A549 (cell line): ENCODE data around the gene PRKCD. TPM values are rescaled to one million over a fixed set of nuclear protein-coding genes. Genes with fewer than 3 reads are reported as not detected.

Experiments
- ATAC-seq, 2 experiments: fragments of 200-7000 bp in 1 of 2; fragments of >200 bp in 1 of 2; cut with Nextera tagmentation in 1 of 2; cut with Tn5 transposase in 1 of 2; 3 replicates each; pipeline versions ENCODE4 v1.8.0 to v1.9.1; 2018 to 2020; ENCODE audit warnings: mild to moderate bottlenecking in 1 of 2, moderate library complexity in 1 of 2
- CTCF ChIA-PET: fragments of 300-600 bp; sonication (Branson Sonifier 250); formaldehyde crosslinking; extraction: SDS; loops from one replicate; lab custom pipeline; 2021; ENCODE audit warnings: antibody characterized with exemption, inconsistent platforms; lab: Yijun Ruan, JAX
- POLR2A ChIA-PET: fragments of 350-600 bp; formaldehyde crosslinking; extraction: SDS; loops from one replicate; lab custom pipeline; 2021; ENCODE audit warnings: antibody characterized with exemption, inconsistent platforms; lab: Yijun Ruan, JAX
- DNase-seq, 2 experiments: peaks; one replicate each; pipeline versions ENCODE4 v3.0.0 to v3.0.0-alpha.2; 2011 to 2016; ENCODE audit warnings: low read depth in 1 of 2, low spot score in 1 of 2
- FAIRE-seq: peaks from 2 replicates; lab custom pipeline; 2011; peaks lifted over from hg19 to GRCh38; lab: Jason Lieb, UNC
- H3K27ac ChIP-seq, 2 experiments: fragments of >200 bp; sonication (Bioruptor Twin); formaldehyde crosslinking; 3 replicates each; pipeline ENCODE4 v1.5.1; 2016 to 2017
- H3K4me1 ChIP-seq: fragments of >200 bp; sonication (Bioruptor Twin); formaldehyde crosslinking; 3 replicates; pipeline ENCODE4 v1.6.1; 2016
- H3K4me2 ChIP-seq: fragments of >200 bp; sonication (Bioruptor Twin); formaldehyde crosslinking; 3 replicates; pipeline ENCODE4 v1.6.1; 2016
- H3K4me3 ChIP-seq: fragments of >200 bp; sonication (Bioruptor Twin); formaldehyde crosslinking; 3 replicates; pipeline ENCODE4 v1.5.1; 2016
- H3K9me3 ChIP-seq: fragments of >200 bp; sonication (Bioruptor Twin); formaldehyde crosslinking; 3 replicates; pipeline ENCODE4 v1.6.1; 2016
- BHLHE40 ChIP-seq: IDR thresholded peaks from 2 replicates; pipeline ENCODE4 v1.6.1; 2012; ENCODE audit warnings: low read depth, low read length, inconsistent platforms
- CBX8 ChIP-seq: fragments of 200-600 bp; sonication (generic); IDR thresholded peaks from 2 replicates; pipeline ENCODE4 v1.6.1; 2016
- CHD2 ChIP-seq: fragments of 150-350 bp; IDR thresholded peaks from 2 replicates; pipeline ENCODE4 v1.6.1; 2014; ENCODE audit warnings: low read length; ENCODE audit not compliant: partially characterized antibody
- EHF ChIP-seq: fragments of 250-450 bp; sonication (Bioruptor Pico); IDR thresholded peaks from 2 replicates; pipeline ENCODE4 v1.5.0; 2020; ENCODE audit warnings: mild to moderate bottlenecking
- EHMT2 ChIP-seq: fragments of 200-600 bp; sonication (generic); IDR thresholded peaks from 2 replicates; pipeline ENCODE4 v1.6.1; 2016; ENCODE audit warnings: antibody characterized with exemption, low read depth, mild to moderate bottlenecking, moderate library complexity
- EP300 ChIP-seq, 2 experiments: fragments of >200 bp; sonication (Bioruptor Twin); formaldehyde crosslinking; IDR thresholded peaks; 2 replicates in 1 of 2; 3 replicates in 1 of 2; pipeline ENCODE4 v1.6.1; 2016 to 2017
- ESRRA ChIP-seq: fragments of 150-350 bp; IDR thresholded peaks from 2 replicates; pipeline ENCODE4 v1.6.1; 2014; ENCODE audit warnings: mild to moderate bottlenecking, low read length, borderline replicate concordance
- FOSB ChIP-seq: fragments of 250-450 bp; sonication (Bioruptor Pico); IDR thresholded peaks from 2 replicates; pipeline ENCODE4 v1.5.0; 2020; ENCODE audit warnings: mild to moderate bottlenecking, moderate library complexity
- FOXS1 ChIP-seq: fragments of 250-450 bp; sonication (Bioruptor Pico); IDR thresholded peaks from 2 replicates; pipeline ENCODE4 v1.5.0; 2020; ENCODE audit warnings: mild to moderate bottlenecking, moderate library complexity
- HDAC2 ChIP-seq: fragments of 200-600 bp; sonication (generic); IDR thresholded peaks from 2 replicates; pipeline ENCODE4 v1.6.1; 2016
- HMGXB4 ChIP-seq: fragments of 250-450 bp; sonication (Bioruptor Pico); IDR thresholded peaks from 2 replicates; pipeline ENCODE4 v1.5.0; 2021; ENCODE audit warnings: mild to moderate bottlenecking, moderate library complexity, borderline replicate concordance
- HOXA7 ChIP-seq: fragments of 250-450 bp; sonication (Bioruptor Pico); IDR thresholded peaks from 2 replicates; pipeline ENCODE4 v1.5.0; 2020; ENCODE audit warnings: mild to moderate bottlenecking, moderate library complexity
- HOXB13 ChIP-seq: fragments of 250-450 bp; sonication (Bioruptor Pico); IDR thresholded peaks from 2 replicates; pipeline ENCODE4 v1.5.0; 2020; ENCODE audit warnings: low read depth, mild to moderate bottlenecking, moderate library complexity
- HOXB5 ChIP-seq: fragments of 250-450 bp; sonication (Bioruptor Pico); IDR thresholded peaks from 2 replicates; pipeline ENCODE4 v1.5.0; 2020; ENCODE audit warnings: mild to moderate bottlenecking, moderate library complexity
- JUNB ChIP-seq: fragments of >200 bp; sonication (Bioruptor Twin); formaldehyde crosslinking; IDR thresholded peaks from 2 replicates; pipeline ENCODE4 v1.6.1; 2016
- KDM5A ChIP-seq: fragments of 200-600 bp; sonication (generic); IDR thresholded peaks from 2 replicates; pipeline ENCODE4 v1.6.1; 2016; ENCODE audit warnings: antibody characterized with exemption, mild to moderate bottlenecking
- MYC ChIP-seq: IDR thresholded peaks from 2 replicates; pipeline ENCODE4 v1.6.1; 2012; ENCODE audit warnings: mild to moderate bottlenecking, inconsistent platforms, low read length, improper control_type of control experiment, borderline replicate concordance
- NFE2L2 ChIP-seq: fragments of 150-350 bp; conservative IDR thresholded peaks from 2 replicates; pipeline ENCODE4 v1.6.1; 2014; ENCODE audit warnings: low read length
- NPAS2 ChIP-seq: fragments of 250-450 bp; sonication (Bioruptor Pico); IDR thresholded peaks from 2 replicates; pipeline ENCODE4 v1.8.0; 2022; ENCODE audit warnings: mild to moderate bottlenecking, moderate library complexity, borderline replicate concordance
- NR3C1 ChIP-seq: fragments of >200 bp; sonication (Bioruptor Twin); formaldehyde crosslinking; IDR thresholded peaks from 3 replicates; pipeline ENCODE4 v1.6.1; 2017
- POLR2AphosphoS2 ChIP-seq: conservative IDR thresholded peaks from 2 replicates; pipeline ENCODE4 v1.6.1; 2012; ENCODE audit warnings: low read length, improper control_type of control experiment, inconsistent platforms
- RARB ChIP-seq: fragments of 250-450 bp; sonication (Bioruptor Pico); IDR thresholded peaks from 2 replicates; pipeline ENCODE4 v1.8.0; 2021; ENCODE audit warnings: mild to moderate bottlenecking, moderate library complexity
- TFCP2L1 ChIP-seq: fragments of 250-450 bp; sonication (Bioruptor Pico); IDR thresholded peaks from 2 replicates; pipeline ENCODE4 v1.5.0; 2021; ENCODE audit warnings: mild to moderate bottlenecking
- TP53 ChIP-seq: fragments of 250-450 bp; sonication (Bioruptor Pico); IDR thresholded peaks from 2 replicates; pipeline ENCODE4 v1.5.0; 2021; ENCODE audit warnings: mild to moderate bottlenecking, moderate library complexity
- ZFP36 ChIP-seq: fragments of 450-650 bp; IDR thresholded peaks from 2 replicates; pipeline ENCODE4 v1.6.1; 2014; ENCODE audit warnings: borderline replicate concordance; ENCODE audit not compliant: partially characterized antibody
- WGBS: methylation state at CpG from one replicate; pipeline ENCODE4 v1.1.6; 2017; ENCODE audit errors: missing lambda C conversion rate; 5-methylcytosine and 5-hydroxymethylcytosine counted together
- polyA plus RNA-seq, 4 experiments: library from polyadenylated mRNA; depleted of rRNA in 3 of 4; stranded (reverse); fragments of >200 nt; fragmentation: RNase III in 1 of 4; extraction: RNeasy Plus Mini Kit Qiagen cat#74134 plus additional on column Dnase treatment in 1 of 4; gene quantifications; 2 replicates in 3 of 4; 3 replicates in 1 of 4; pipeline ENCODE4 v1.2.3, GENCODE V29; 2011 to 2017
- TF ChIP-seq, protein P1 (sequence below): IDR thresholded peaks from 2 replicates; pipeline ENCODE4 v1.6.1; 2012
- TF ChIP-seq, protein P2 (sequence below): fragments of 450-650 bp; IDR thresholded peaks from 2 replicates; pipeline ENCODE4 v1.6.1; 2014; ENCODE audit warnings: antibody characterized with exemption
- TF ChIP-seq, protein P3 (sequence below): fragments of >200 bp; sonication (Bioruptor Twin); formaldehyde crosslinking; IDR thresholded peaks from 2 replicates; pipeline ENCODE4 v1.6.1; 2016
- TF ChIP-seq, protein P4 (sequence below): fragments of 250-450 bp; sonication (Bioruptor Pico); IDR thresholded peaks from 2 replicates; pipeline ENCODE4 v1.5.0; 2020; ENCODE audit warnings: low read depth, mild to moderate bottlenecking, moderate library complexity

Gene PRKCD
- polyA plus RNA-seq, 2 of the 4 experiments (the other 2 are of a cell fraction) = 10.1 to 18.3 TPM

DNA sequence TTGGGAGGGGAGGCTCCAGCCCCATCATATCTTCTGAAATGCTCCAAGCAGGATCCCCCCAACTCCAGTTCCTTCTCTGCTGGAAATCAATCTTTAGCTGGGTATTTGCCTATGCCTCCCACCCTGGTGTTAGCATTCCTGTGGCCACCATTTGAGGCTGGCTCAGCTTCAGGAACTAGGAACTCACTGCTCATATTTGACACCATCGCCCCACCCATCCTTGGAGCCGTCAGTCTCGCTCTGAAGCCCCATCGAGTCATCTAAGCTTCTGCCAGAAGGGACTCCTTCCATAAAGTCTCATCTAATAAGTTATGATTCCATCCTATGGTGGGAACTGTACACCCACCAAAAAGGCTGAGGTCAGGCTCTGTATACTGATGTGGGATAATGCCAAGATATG lies 26.4 kb downstream of the PRKCD start:
- no peak for ATAC-seq
- ChIA-PET POLR2A (no interaction called here), CTCF (interaction anchor here (1.2 to 1.6 kb wide), 3 partner anchors 9 to 53 kb away, joined by 3 to 5 read pairs (median 5); no protein-coding TSS in a partner anchor)
- H3K4me3 ChIP-seq = no peak overlapping the region
- H3K4me1 ChIP-seq = no peaks in the 10 kb centered on the region
- no peak overlapping the region for H3K4me2 ChIP-seq
- H3K27ac ChIP-seq = no peak overlapping the region
- DNase-seq = no peak
- no peak for FAIRE-seq
- 87% methylated on average over 4 of the region's 4 CpGs for WGBS
- TF ChIP-seq CHD2 (no peak), BHLHE40 (no peak), KDM5A (no peak), HOXB5 (CRISPR knock-in tag) (no peak), HOXB13 (CRISPR knock-in tag) (no peak), EHMT2 (no peak), MYC (no peak), JUNB (no peak), ZFP36 (no peak), HOXA7 (CRISPR knock-in tag) (no peak), ESRRA (no peak), TP53 (no peak)
- TF ChIP-seq, protein P1, sequence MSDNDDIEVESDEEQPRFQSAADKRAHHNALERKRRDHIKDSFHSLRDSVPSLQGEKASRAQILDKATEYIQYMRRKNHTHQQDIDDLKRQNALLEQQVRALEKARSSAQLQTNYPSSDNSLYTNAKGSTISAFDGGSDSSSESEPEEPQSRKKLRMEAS = no peak
- H3K9me3 ChIP-seq = no peaks in the 10 kb centered on the region

DNA sequence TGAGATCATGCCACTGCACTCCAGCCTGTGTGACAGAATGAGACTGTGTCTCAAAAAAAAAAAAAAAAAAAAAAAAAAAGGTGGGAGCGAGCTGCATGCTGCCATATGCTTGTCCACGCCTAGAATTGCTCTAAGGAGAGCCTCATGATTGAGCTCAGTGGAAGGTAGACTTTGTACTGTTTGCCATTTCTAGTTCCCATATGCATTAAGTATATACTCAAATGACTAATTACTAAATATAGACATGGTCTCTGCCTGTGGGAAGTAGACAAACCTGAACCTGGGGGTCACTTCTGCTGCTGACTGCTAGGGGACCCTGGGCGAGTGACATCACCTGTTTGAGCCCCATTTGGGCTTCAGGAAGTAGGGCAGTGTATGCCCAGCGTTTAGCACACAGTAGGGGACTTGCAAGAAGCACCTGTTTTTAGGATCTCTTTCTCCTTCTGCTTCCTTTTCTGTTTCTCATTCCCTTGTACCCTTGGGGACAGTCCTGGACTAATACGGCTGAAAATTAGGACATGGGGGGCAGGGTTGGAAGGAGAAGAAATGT lies 27.2 kb downstream of the PRKCD start:
- ChIA-PET CTCF (interaction anchor here (1.2 to 1.6 kb wide), 3 partner anchors 8 to 54 kb away, joined by 3 to 5 read pairs (median 5); no protein-coding TSS in a partner anchor), POLR2A (no interaction called here)
- WGBS = 78% methylated on average over 5 of the region's 5 CpGs
- Histone ChIP-seq H3K9me3 (no peaks in the 10 kb centered on the region), H3K4me1 (no peaks in the 10 kb centered on the region), H3K4me2 (no peak overlapping the region), H3K27ac (no peak overlapping the region), H3K4me3 (no peak overlapping the region)
- DNase-seq (no peak), FAIRE-seq (no peak), ATAC-seq (no peak)
- TF ChIP-seq NFE2L2 (no peak), HDAC2 (no peak), RARB (CRISPR knock-in tag) (no peak)
- TF ChIP-seq, all 56 proteins: peak for 0

DNA sequence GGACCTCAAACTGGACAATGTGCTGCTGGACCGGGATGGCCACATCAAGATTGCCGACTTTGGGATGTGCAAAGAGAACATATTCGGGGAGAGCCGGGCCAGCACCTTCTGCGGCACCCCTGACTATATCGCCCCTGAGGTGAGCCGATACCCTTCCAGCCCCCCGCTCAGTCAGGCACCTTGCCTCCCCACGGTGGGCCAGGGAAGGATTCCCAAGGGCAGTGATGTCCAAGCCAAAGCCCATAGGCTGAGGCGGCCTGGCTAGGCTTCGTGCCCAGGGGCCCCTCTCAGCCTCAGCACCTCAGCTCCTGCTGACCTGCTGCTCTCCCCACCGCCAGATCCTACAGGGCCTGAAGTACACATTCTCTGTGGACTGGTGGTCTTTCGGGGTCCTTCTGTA lies 27.7 kb downstream of the PRKCD start:
- POLR2A ChIA-PET = no interaction called here
- no peaks in the 10 kb centered on the region for H3K9me3 ChIP-seq
- no peak overlapping the region for H3K4me3 ChIP-seq
- H3K4me2 ChIP-seq = no peak overlapping the region
- TF ChIP-seq FOXS1 (CRISPR knock-in tag) = no peak
- no peak for TF ChIP-seq FOSB (CRISPR knock-in tag)
- TF ChIP-seq, protein P2, sequence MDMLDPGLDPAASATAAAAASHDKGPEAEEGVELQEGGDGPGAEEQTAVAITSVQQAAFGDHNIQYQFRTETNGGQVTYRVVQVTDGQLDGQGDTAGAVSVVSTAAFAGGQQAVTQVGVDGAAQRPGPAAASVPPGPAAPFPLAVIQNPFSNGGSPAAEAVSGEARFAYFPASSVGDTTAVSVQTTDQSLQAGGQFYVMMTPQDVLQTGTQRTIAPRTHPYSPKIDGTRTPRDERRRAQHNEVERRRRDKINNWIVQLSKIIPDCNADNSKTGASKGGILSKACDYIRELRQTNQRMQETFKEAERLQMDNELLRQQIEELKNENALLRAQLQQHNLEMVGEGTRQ = no peak
- no peak for TF ChIP-seq MYC
- no peak for TF ChIP-seq HDAC2
- no peak for TF ChIP-seq NPAS2 (CRISPR knock-in tag)
- no peak for TF ChIP-seq TFCP2L1 (CRISPR knock-in tag)
- CTCF ChIA-PET = interaction anchor here (1.7 to 3.5 kb wide), 2 partner anchors 54 to 75 kb away, joined by 6 to 14 read pairs; no protein-coding TSS in a partner anchor
- H3K27ac ChIP-seq = no peak overlapping the region
- DNase-seq (no peak), ATAC-seq (no peak), FAIRE-seq (no peak)
- no peaks in the 10 kb centered on the region for H3K4me1 ChIP-seq
- WGBS = 100% methylated on average over 9 of the region's 13 CpGs

DNA sequence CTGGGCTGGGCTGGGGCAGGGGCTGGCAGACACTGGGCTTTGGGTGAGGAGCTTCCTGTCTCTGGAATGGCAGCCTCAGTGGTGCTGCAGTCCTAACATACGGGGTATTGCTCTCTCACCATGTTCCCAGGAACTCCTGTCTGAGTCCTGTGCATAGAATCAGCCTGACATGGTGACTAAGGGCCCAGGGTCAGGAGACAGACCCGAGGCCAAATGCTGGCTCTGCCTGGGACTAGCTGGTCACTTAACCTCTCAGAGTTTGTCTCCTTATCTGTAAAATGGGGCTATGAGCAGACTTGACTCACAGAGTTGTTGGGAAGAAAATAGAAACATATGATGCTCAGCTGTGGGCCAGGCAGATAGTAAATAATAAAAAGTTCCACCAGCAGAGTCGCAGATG lies 28.3 kb downstream of the PRKCD start:
- no peak overlapping the region for H3K27ac ChIP-seq
- ChIA-PET POLR2A (no interaction called here), CTCF (interaction anchor here (1.7 to 3.5 kb wide), 2 partner anchors 55 to 75 kb away, joined by 6 to 14 read pairs; no protein-coding TSS in a partner anchor)
- ATAC-seq = no peak
- no peaks in the 10 kb centered on the region for H3K4me1 ChIP-seq
- no peaks in the 10 kb centered on the region for H3K9me3 ChIP-seq
- H3K4me3 ChIP-seq = no peak overlapping the region
- FAIRE-seq = no peak
- 76% methylated on average over 2 of the region's 3 CpGs for WGBS
- no peak overlapping the region for H3K4me2 ChIP-seq
- DNase-seq = no peak
- TF ChIP-seq HOXA7 (CRISPR knock-in tag) = no peak
- no peak for TF ChIP-seq POLR2AphosphoS2
- TF ChIP-seq MYC = no peak
- TF ChIP-seq CBX8 = no peak
- TF ChIP-seq, protein P3, sequence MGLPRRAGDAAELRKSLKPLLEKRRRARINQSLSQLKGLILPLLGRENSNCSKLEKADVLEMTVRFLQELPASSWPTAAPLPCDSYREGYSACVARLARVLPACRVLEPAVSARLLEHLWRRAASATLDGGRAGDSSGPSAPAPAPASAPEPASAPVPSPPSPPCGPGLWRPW = no peak
- TF ChIP-seq, protein P4, sequence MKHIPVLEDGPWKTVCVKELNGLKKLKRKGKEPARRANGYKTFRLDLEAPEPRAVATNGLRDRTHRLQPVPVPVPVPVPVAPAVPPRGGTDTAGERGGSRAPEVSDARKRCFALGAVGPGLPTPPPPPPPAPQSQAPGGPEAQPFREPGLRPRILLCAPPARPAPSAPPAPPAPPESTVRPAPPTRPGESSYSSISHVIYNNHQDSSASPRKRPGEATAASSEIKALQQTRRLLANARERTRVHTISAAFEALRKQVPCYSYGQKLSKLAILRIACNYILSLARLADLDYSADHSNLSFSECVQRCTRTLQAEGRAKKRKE (CRISPR knock-in tag) = no peak
- no peak for TF ChIP-seq EP300 (IDR thresholded peaks at IDR 0.05)
- no peak for TF ChIP-seq BHLHE40
- TF ChIP-seq RARB (CRISPR knock-in tag) = no peak
- TF ChIP-seq EHF (CRISPR knock-in tag) = no peak
- TF ChIP-seq HMGXB4 = no peak
- no peak for TF ChIP-seq NR3C1
